H1 (cell line): ENCODE results near the gene LRRC45. TPM values are rescaled to one million over a fixed set of nuclear protein-coding genes. Genes with fewer than 3 reads are reported as not detected.

ENCODE experiments used
- CTCF ChIA-PET: fragments of 300-600 bp; sonication (Branson Sonifier 250); formaldehyde crosslinking; loops from one replicate; lab custom pipeline; 2021; ENCODE audit not compliant: partially characterized antibody; lab: Charles Lee
- POLR2A ChIA-PET: fragments of 300-600 bp; sonication (Branson Sonifier 250); formaldehyde crosslinking; loops from one replicate; lab custom pipeline; 2021; ENCODE audit warnings: inconsistent platforms; ENCODE audit not compliant: partially characterized antibody; lab: Charles Lee
- DNase-seq, 2 experiments: peaks; one replicate each; pipeline versions ENCODE4 v3.0.0 to v3.0.0-alpha.2; 2010 to 2022; ENCODE audit warnings: low spot score in 2 of 2, low read depth in 1 of 2, mixed read lengths in 1 of 2
- FAIRE-seq: peaks from 2 replicates; lab custom pipeline; 2011; peaks lifted over from hg19 to GRCh38; lab: Jason Lieb, UNC
- H2AFZ ChIP-seq: 2 replicates; pipeline ENCODE4 v1.8.1; 2012; ENCODE audit warnings: low read length, inconsistent platforms
- H2AK5ac ChIP-seq: 2 replicates; pipeline ENCODE4 v1.6.1; 2013; ENCODE audit warnings: low read depth, low read length
- H2BK120ac ChIP-seq: replicated peaks from 2 replicates; pipeline ENCODE3; 2013; ENCODE audit warnings: low read depth, low read length, inconsistent platforms
- H2BK12ac ChIP-seq: 2 replicates; pipeline ENCODE4 v1.6.1; 2013; ENCODE audit warnings: low read depth, low read length
- H2BK15ac ChIP-seq: 2 replicates; pipeline ENCODE4 v1.6.1; 2013; ENCODE audit warnings: low read length
- H2BK20ac ChIP-seq: 2 replicates; pipeline ENCODE4 v1.6.1; 2013; ENCODE audit warnings: low read length
- H2BK5ac ChIP-seq: 2 replicates; pipeline ENCODE4 v1.6.1; 2013; ENCODE audit warnings: low read depth, low read length
- H3K14ac ChIP-seq: 2 replicates; pipeline ENCODE4 v1.6.1; 2013; ENCODE audit warnings: inconsistent platforms; ENCODE audit not compliant: insufficient read length
- H3K18ac ChIP-seq: 2 replicates; pipeline ENCODE4 v1.6.1; 2013; ENCODE audit warnings: low read length; ENCODE audit errors: extremely low read depth
- H3K23ac ChIP-seq: 2 replicates; pipeline ENCODE4 v1.6.1; 2013; ENCODE audit warnings: inconsistent platforms; ENCODE audit not compliant: insufficient read length
- H3K23me2 ChIP-seq: 2 replicates; pipeline ENCODE4 v1.6.1; 2013; ENCODE audit warnings: low read depth, low read length
- H3K27ac ChIP-seq: 2 replicates; pipeline ENCODE4 v1.6.1; 2011; ENCODE audit warnings: low read depth, low read length, inconsistent platforms
- H3K27me3 ChIP-seq, 4 experiments: replicated peaks in 1 of 4; 1 replicate in 1 of 4; 2 replicates in 3 of 4; pipeline versions ENCODE4 v1.6.1 to v1.8.1; 2011 to 2013; ENCODE audit warnings: low read length in 3 of 4, mild to moderate bottlenecking in 3 of 4, inconsistent platforms in 2 of 4, mixed read lengths in 2 of 4, moderate library complexity in 1 of 4; ENCODE audit not compliant: control insufficient read depth in 3 of 4, insufficient read depth in 3 of 4; ENCODE audit errors: extremely low read depth in 1 of 4
- H3K36me3 ChIP-seq, 4 experiments: 2 replicates each; pipeline versions ENCODE4 v1.6.1 to v1.8.1; 2011 to 2013; ENCODE audit warnings: mild to moderate bottlenecking in 4 of 4, low read length in 3 of 4, moderate library complexity in 2 of 4, control low read depth in 1 of 4, inconsistent platforms in 1 of 4; ENCODE audit not compliant: insufficient read depth in 4 of 4, control insufficient read depth in 2 of 4
- H3K4ac ChIP-seq: replicated peaks from 2 replicates; pipeline ENCODE3; 2013; ENCODE audit warnings: low read length, low read depth, mixed read lengths, inconsistent platforms; ENCODE audit not compliant: insufficient read length
- H3K4me1 ChIP-seq, 4 experiments: replicated peaks in 1 of 4; 1 replicate in 1 of 4; 2 replicates in 3 of 4; pipeline versions ENCODE4 v1.6.1 to v1.8.1; 2011 to 2013; ENCODE audit warnings: low read length in 3 of 4, inconsistent platforms in 2 of 4, mixed read lengths in 1 of 4; ENCODE audit not compliant: insufficient read depth in 4 of 4, control insufficient read depth in 3 of 4
- H3K4me2 ChIP-seq, 2 experiments: 2 replicates each; pipeline versions ENCODE4 v1.6.1 to v1.8.1; 2011 to 2013; ENCODE audit warnings: low read depth in 2 of 2, low read length in 2 of 2, control low read depth in 1 of 2, inconsistent platforms in 1 of 2, mild to moderate bottlenecking in 1 of 2; ENCODE audit not compliant: insufficient read depth in 1 of 2
- H3K4me3 ChIP-seq, 4 experiments: fragments of 200-600, 300-600 bp in 1 of 4; sonication (generic), shearing (Covaris generic), sonication (Bioruptor Twin) in 1 of 4; 2 replicates each; pipeline versions ENCODE4 v1.5.1 to v1.8.1; 2011 to 2016; ENCODE audit warnings: low read length in 4 of 4, low read depth in 3 of 4, control low read depth in 2 of 4, inconsistent platforms in 2 of 4, mild to moderate bottlenecking in 2 of 4, mixed read lengths in 1 of 4, moderate library complexity in 1 of 4; ENCODE audit not compliant: insufficient read depth in 2 of 4; ENCODE audit errors: extremely low read depth in 1 of 4
- H3K56ac ChIP-seq: replicated peaks from 2 replicates; pipeline ENCODE3; 2013; ENCODE audit warnings: low read depth, mild to moderate bottlenecking, mixed read lengths, low read length, inconsistent platforms; ENCODE audit not compliant: insufficient read length
- H3K79me1 ChIP-seq: 2 replicates; pipeline ENCODE4 v1.6.1; 2013; ENCODE audit warnings: low read depth, low read length, control low read depth
- H3K79me2 ChIP-seq, 2 experiments: 2 replicates each; pipeline versions ENCODE4 v1.6.1 to v1.8.1; 2012 to 2013; ENCODE audit warnings: low read length in 2 of 2, mild to moderate bottlenecking in 2 of 2, inconsistent platforms in 1 of 2; ENCODE audit not compliant: insufficient read depth in 2 of 2, control insufficient read depth in 1 of 2
- H3K9ac ChIP-seq, 4 experiments: replicated peaks in 1 of 4; 1 replicate in 1 of 4; 2 replicates in 3 of 4; pipeline versions ENCODE4 v1.6.1 to v1.8.1; 2011 to 2013; ENCODE audit warnings: low read depth in 3 of 4, low read length in 3 of 4, control low read depth in 2 of 4, mild to moderate bottlenecking in 2 of 4, moderate library complexity in 2 of 4, inconsistent platforms in 1 of 4; ENCODE audit errors: extremely low read depth in 1 of 4
- H3K9me3 ChIP-seq, 2 experiments: 2 replicates each; pipeline versions ENCODE4 v1.6.1 to v1.8.1; 2012 to 2013; ENCODE audit warnings: mild to moderate bottlenecking in 2 of 2, moderate library complexity in 2 of 2, control low read depth in 1 of 2, inconsistent platforms in 1 of 2, low read depth in 1 of 2, low read length in 1 of 2, mixed read lengths in 1 of 2; ENCODE audit not compliant: insufficient read depth in 2 of 2
- H4K20me1 ChIP-seq, 2 experiments: replicated peaks in 1 of 2; 2 replicates each; pipeline versions ENCODE3 to v1.8.1; 2011 to 2013; ENCODE audit warnings: inconsistent platforms in 2 of 2, low read length in 2 of 2, mild to moderate bottlenecking in 1 of 2; ENCODE audit not compliant: insufficient read depth in 2 of 2, control insufficient read depth in 1 of 2
- H4K5ac ChIP-seq: 2 replicates; pipeline ENCODE4 v1.6.1; 2013; ENCODE audit warnings: low read length, low read depth, mixed read lengths, inconsistent platforms; ENCODE audit not compliant: insufficient read length
- H4K8ac ChIP-seq: 2 replicates; pipeline ENCODE4 v1.8.0; 2013; ENCODE audit warnings: mild to moderate bottlenecking, moderate library complexity, low read length, inconsistent platforms; ENCODE audit not compliant: insufficient read depth; ENCODE audit errors: extremely low read depth
- H4K91ac ChIP-seq: replicated peaks from 2 replicates; pipeline ENCODE3; 2013; ENCODE audit warnings: low read length, mixed read lengths, inconsistent platforms; ENCODE audit not compliant: insufficient read length
- CBX8 ChIP-seq: fragments of 300-800, 300-1000 bp; sonication (generic); IDR thresholded peaks from 2 replicates; pipeline ENCODE4 v1.7.1; 2016; ENCODE audit warnings: low read depth, low read length, borderline replicate concordance
- JUND ChIP-seq: IDR thresholded peaks from 2 replicates; pipeline ENCODE4 v1.6.1; 2011; ENCODE audit warnings: mild to moderate bottlenecking, improper control_type of control experiment, low read length
- SIN3A ChIP-seq, 2 experiments: IDR thresholded peaks in 1 of 2; conservative IDR thresholded peaks in 1 of 2; 2 replicates each; pipeline ENCODE4 v1.6.1; 2011 to 2012; ENCODE audit warnings: low read length in 2 of 2, improper control_type of control experiment in 1 of 2, low read depth in 1 of 2, mild to moderate bottlenecking in 1 of 2
- SIX5 ChIP-seq: IDR thresholded peaks from 2 replicates; pipeline ENCODE4 v1.6.1; 2011; ENCODE audit warnings: mild to moderate bottlenecking, low read depth, low read length
- SP4 ChIP-seq: IDR thresholded peaks from 2 replicates; pipeline ENCODE4 v1.6.1; 2012; ENCODE audit warnings: low read length, inconsistent platforms
- TAF1 ChIP-seq: IDR thresholded peaks from 2 replicates; pipeline ENCODE4 v1.6.1; 2011; ENCODE audit warnings: mild to moderate bottlenecking, low read depth, low read length
- WGBS, 2 experiments: shearing (Covaris generic) in 1 of 2; methylation state at CpG; one replicate each; pipeline versions ENCODE4 v1.1.6 to v1.1.7; 2013 to 2015; ENCODE audit warnings: low lambda C conversion rate in 2 of 2, mixed read lengths in 2 of 2, inconsistent platforms in 1 of 2, low coverage in 1 of 2, missing lambda C conversion rate in 1 of 2; ENCODE audit not compliant: insufficient replicate concordance in 2 of 2, insufficient coverage in 1 of 2, insufficient read length in 1 of 2; ENCODE audit errors: extremely low coverage in 1 of 2, missing lambda C conversion rate in 1 of 2; 5-methylcytosine and 5-hydroxymethylcytosine counted together
- polyA plus RNA-seq, 7 experiments: library from polyadenylated mRNA; depleted of rRNA in 3 of 7; stranded (reverse) in 5 of 7; unstranded in 2 of 7; fragments of >200 nt in 5 of 7; fragments of 200-250 nt in 2 of 7; gene quantifications; 1 replicate in 5 of 7; 2 replicates in 1 of 7; 4 replicates in 1 of 7; pipeline versions ENCODE4 v1.2.1 to v1.2.3, GENCODE V29; 2011 to 2013; ENCODE audit warnings: missing spikeins in 2 of 7, mixed read lengths in 2 of 7
- total RNA-seq: library from RNA; stranded (reverse); fragmentation: NEBNext Ultra II Directional; extraction: Animal tissue kit (Norgen Biotek cat#: 25700); gene quantifications from 2 replicates; pipeline ENCODE4 v1.2.1, GENCODE V29; 2021

LRRC45 gene
- total and polyA plus RNA-seq, 2 of the 8 experiments (the other 6 are each of a cell fraction or from before 2014, with no cell fraction given): 11.5 to 29.0 TPM

DNA sequence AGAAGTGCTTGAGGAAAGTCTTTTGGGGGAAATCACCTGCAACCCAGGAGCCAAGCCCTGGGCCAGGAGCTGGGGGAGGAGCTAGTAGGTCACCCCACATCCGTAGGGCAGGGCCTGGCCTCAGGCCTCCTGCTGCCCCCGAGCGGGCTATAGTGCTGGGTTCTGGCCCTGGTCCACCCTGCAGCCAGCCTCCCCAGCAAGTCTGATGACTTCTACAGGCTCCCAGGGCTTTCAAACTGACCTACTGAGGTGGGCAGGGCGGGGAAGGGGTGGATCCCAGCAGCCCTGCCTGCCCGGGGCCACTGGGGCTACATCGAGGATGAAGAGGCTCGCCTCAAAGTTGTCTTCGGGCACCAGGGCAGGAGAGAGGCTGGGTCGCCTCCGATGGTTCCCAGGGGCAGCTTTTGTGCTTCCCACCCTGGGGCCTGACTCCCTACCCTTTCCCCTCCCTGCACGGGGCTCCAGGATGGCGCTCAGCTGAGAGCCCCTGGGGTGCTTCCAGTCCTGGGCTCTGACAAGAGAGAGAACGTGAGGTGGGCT, 5.4 kb upstream of the LRRC45 start:
- no peak overlapping the region for H2BK15ac ChIP-seq
- ChIA-PET CTCF (interaction anchor here (0.6 to 4.7 kb wide), 10 partner anchors 10 to 186 kb away, joined by 3 to 29 read pairs (median 4); partner anchors contain the start of genes NOTUM and RAC3), POLR2A (interaction anchor here (1.0 to 2.8 kb wide), 9 partner anchors 9 to 83 kb away, joined by 3 to 9 read pairs (median 5); no protein-coding TSS in a partner anchor)
- 83% methylated on average over 10 of the region's 13 CpGs; no CpG with 5 or more reads in 1 of the 2 experiments for WGBS, 2 experiments
- TF ChIP-seq SIN3A (conservative IDR thresholded peaks at IDR 0.05 in 1 of 2, IDR thresholded peaks at IDR 0.05 in 1 of 2; ENCODE audit: low read depth in 1 of 2, low read length in 2 of 2): no peak
- TF ChIP-seq SP4: no peak
- no peak for TF ChIP-seq SIX5
- TF ChIP-seq JUND: no peak
- TF ChIP-seq CBX8: no peak
- no peak for TF ChIP-seq TAF1
- no peak for FAIRE-seq
- H3K79me1 ChIP-seq: peaks cover 4% of the 10 kb centered on the region; the same call in 1 of the 2 replicates
- no peak overlapping the region for H3K4ac ChIP-seq
- no peak overlapping the region for H3K23ac ChIP-seq
- no peak overlapping the region for H4K91ac ChIP-seq
- no peak overlapping the region for H3K9ac ChIP-seq
- H2AFZ ChIP-seq: no peak overlapping the region
- H4K20me1 ChIP-seq: peaks cover 9 to 18% of the 10 kb centered on the region in 2 experiments
- H4K8ac ChIP-seq: peak overlapping the region; percentile 71
- H3K79me2 ChIP-seq: peaks cover 0 to 12% of the 10 kb centered on the region in 2 experiments; a peak in 1 of 4 replicates
- no peak overlapping the region for H3K14ac ChIP-seq
- no peak overlapping the region; the same call in 1 of the 2 replicates for H3K18ac ChIP-seq
- H2BK120ac ChIP-seq: no peak overlapping the region
- no peaks in the 10 kb centered on the region for H3K27me3 ChIP-seq
- H3K9me3 ChIP-seq: no peaks in the 10 kb centered on the region
- H3K27ac ChIP-seq: no peak overlapping the region
- H3K4me2 ChIP-seq: no peak overlapping the region
- H3K4me3 ChIP-seq: no peak overlapping the region
- no peak overlapping the region for H4K5ac ChIP-seq
- H2BK12ac ChIP-seq: no peak overlapping the region
- H3K36me3 ChIP-seq: no peaks in the 10 kb centered on the region
- peaks cover 6% of the 10 kb centered on the region; the same call in 1 of the 2 replicates for H3K23me2 ChIP-seq
- H2BK20ac ChIP-seq: no peak overlapping the region
- no peak overlapping the region for H2BK5ac ChIP-seq
- no peak overlapping the region for H2AK5ac ChIP-seq
- peaks cover 0 to 10% (median 6%) of the 10 kb centered on the region in 4 experiments; a peak in 5 of 7 replicates for H3K4me1 ChIP-seq
- DNase-seq: no peak
- H3K56ac ChIP-seq: no peak overlapping the region
